Retinal pigment epithelial cell (primary cell): ENCODE data around the gene OCEL1.

ENCODE experiments used
- DNase-seq: peaks from one replicate; pipeline ENCODE4 v3.0.0-alpha.2; 2010; ENCODE audit warnings: low read depth
- H3K4me3 ChIP-seq: 2 replicates; pipeline ENCODE4 v1.5.1; 2011; ENCODE audit warnings: mild to moderate bottlenecking, low read length, control low read depth, moderate library complexity
- TF ChIP-seq, protein P1 (sequence below): conservative IDR thresholded peaks from 2 replicates; pipeline ENCODE4 v1.5.1; 2011; ENCODE audit warnings: low read depth, low read length, control low read depth, inconsistent platforms

The OCEL1 gene

DNA sequence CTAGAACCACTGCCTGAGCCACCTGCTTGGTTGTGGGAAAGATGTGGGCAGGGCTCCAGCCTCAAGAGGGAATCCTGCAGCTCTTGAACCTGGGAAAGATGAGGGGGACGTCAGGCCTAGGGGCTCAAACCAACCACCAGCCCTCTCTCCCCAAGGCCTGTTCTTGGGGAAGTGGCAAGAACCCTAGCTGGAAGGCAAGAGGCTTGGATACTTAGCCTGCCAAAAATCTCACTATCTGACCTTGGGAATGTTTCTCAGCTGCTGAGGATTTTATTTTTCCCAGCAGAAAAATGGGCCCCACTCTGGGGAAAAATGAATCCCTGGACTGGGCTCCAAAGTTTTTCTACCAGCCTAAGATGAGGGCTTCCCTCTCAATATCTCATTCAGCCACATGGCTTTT, 33.9 kb downstream of the OCEL1 start:
- DNase-seq, result no peak
- TF ChIP-seq, protein P1, sequence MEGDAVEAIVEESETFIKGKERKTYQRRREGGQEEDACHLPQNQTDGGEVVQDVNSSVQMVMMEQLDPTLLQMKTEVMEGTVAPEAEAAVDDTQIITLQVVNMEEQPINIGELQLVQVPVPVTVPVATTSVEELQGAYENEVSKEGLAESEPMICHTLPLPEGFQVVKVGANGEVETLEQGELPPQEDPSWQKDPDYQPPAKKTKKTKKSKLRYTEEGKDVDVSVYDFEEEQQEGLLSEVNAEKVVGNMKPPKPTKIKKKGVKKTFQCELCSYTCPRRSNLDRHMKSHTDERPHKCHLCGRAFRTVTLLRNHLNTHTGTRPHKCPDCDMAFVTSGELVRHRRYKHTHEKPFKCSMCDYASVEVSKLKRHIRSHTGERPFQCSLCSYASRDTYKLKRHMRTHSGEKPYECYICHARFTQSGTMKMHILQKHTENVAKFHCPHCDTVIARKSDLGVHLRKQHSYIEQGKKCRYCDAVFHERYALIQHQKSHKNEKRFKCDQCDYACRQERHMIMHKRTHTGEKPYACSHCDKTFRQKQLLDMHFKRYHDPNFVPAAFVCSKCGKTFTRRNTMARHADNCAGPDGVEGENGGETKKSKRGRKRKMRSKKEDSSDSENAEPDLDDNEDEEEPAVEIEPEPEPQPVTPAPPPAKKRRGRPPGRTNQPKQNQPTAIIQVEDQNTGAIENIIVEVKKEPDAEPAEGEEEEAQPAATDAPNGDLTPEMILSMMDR, result no peak
- no peak overlapping the region for H3K4me3 ChIP-seq

GRCh38 chr19:17260842-17261325, 34.9 kb downstream of the OCEL1 start:
- no peak for DNase-seq
- TF ChIP-seq, protein P1, result peak; percentile 84
- H3K4me3 ChIP-seq, result no peak overlapping the region

- no peak for DNase-seq
- H3K4me3 ChIP-seq, result no peak overlapping the region
- TF ChIP-seq, protein P1, result no peak
Measured at GRCh38 chr19:17262557-17262956, 36.5 kb downstream of the OCEL1 start.

- TF ChIP-seq, protein P1, result no peak
- DNase-seq, result no peak
- no peak overlapping the region for H3K4me3 ChIP-seq
Measured at GRCh38 chr19:17263712-17264640, 38.0 kb downstream of the OCEL1 start.

- DNase-seq, result no peak
- TF ChIP-seq, protein P1, result no peak
- no peak within 1 kb of the TSS for H3K4me3 ChIP-seq
Measured at GRCh38 chr19:17264641-17264979, 38.6 kb downstream of the OCEL1 start, which contains the start of gene USHBP1. Gene USHBP1 (minus strand): TSS chr19:17264745. CDS start chr19:17264299, 446 bp downstream.

GRCh38 chr19:17266026-17266425, 40.0 kb downstream of the OCEL1 start:
- TF ChIP-seq, protein P1, result no peak
- H3K4me3 ChIP-seq, result no peak overlapping the region
- DNase-seq, result no peak

GRCh38 chr19:17266589-17266974, 40.6 kb downstream of the OCEL1 start:
- H3K4me3 ChIP-seq, result no peak overlapping the region
- TF ChIP-seq, protein P1, result no peak
- DNase-seq, result no peak
